Natural killer cell (primary cell): Measurements from ENCODE around the gene ANK3. TPM values are rescaled to one million over a fixed set of nuclear protein-coding genes. Genes with fewer than 3 reads are reported as not detected.

Source experiments
- ATAC-seq, 3 donors: fragments of 150-1000 bp in 2 of 3; fragments of 200-7000 bp in 1 of 3; cut with Tn5 transposase; 1 replicate in 1 of 3; 2 replicates in 2 of 3; pipeline ENCODE4 v1.10.0; 2021; ENCODE audit warnings: mild to moderate bottlenecking in 2 of 3, moderate library complexity in 2 of 3
- DNase-seq, 2 donors: peaks; one replicate each; pipeline versions ENCODE4 v3.0.0 to v3.0.0-alpha.2; 2013 to 2021; ENCODE audit warnings: mixed read lengths in 1 of 2
- H3K27ac ChIP-seq: one replicate; pipeline ENCODE4 v1.5.1; 2013; ENCODE audit warnings: mild to moderate bottlenecking, low read length
- H3K27me3 ChIP-seq: one replicate; pipeline ENCODE4 v1.6.1; 2013; ENCODE audit warnings: low read length; ENCODE audit not compliant: control insufficient read depth, insufficient read depth
- H3K36me3 ChIP-seq: one replicate; pipeline ENCODE4 v1.6.1; 2013; ENCODE audit warnings: low read length; ENCODE audit not compliant: control insufficient read depth, insufficient read depth
- H3K4me1 ChIP-seq: one replicate; pipeline ENCODE4 v1.6.1; 2013; ENCODE audit warnings: low read length; ENCODE audit not compliant: control insufficient read depth, insufficient read depth
- H3K4me3 ChIP-seq: one replicate; pipeline ENCODE4 v1.5.1; 2013; ENCODE audit warnings: low read length
- H3K9me3 ChIP-seq: one replicate; pipeline ENCODE4 v1.6.1; 2013; ENCODE audit warnings: low read length; ENCODE audit not compliant: control insufficient read depth, insufficient read depth
- H3K27ac Mint-ChIP-seq, 2 donors: one replicate each; pipeline ENCODE4 v1.8.0; 2022; ENCODE audit warnings: mild to moderate bottlenecking in 2 of 2, mixed read lengths in 2 of 2, moderate library complexity in 1 of 2
- H3K27me3 Mint-ChIP-seq, 2 donors: one replicate each; pipeline ENCODE4 v1.8.0; 2022; ENCODE audit warnings: low read depth in 2 of 2, mixed read lengths in 2 of 2
- H3K36me3 Mint-ChIP-seq: one replicate; pipeline ENCODE4 v1.8.0; 2022; ENCODE audit warnings: mixed read lengths
- H3K4me1 Mint-ChIP-seq, 2 donors: one replicate each; pipeline ENCODE4 v1.8.0; 2022; ENCODE audit warnings: mixed read lengths in 2 of 2
- H3K4me3 Mint-ChIP-seq: one replicate; pipeline ENCODE4 v1.8.0; 2022; ENCODE audit warnings: mild to moderate bottlenecking, moderate library complexity, mixed read lengths
- H3K9me3 Mint-ChIP-seq, 2 donors: one replicate each; pipeline ENCODE4 v1.8.0; 2022; ENCODE audit warnings: mixed read lengths in 2 of 2
- WGBS: methylation state at CpG from one replicate; pipeline ENCODE4 v1.1.7; 2013; ENCODE audit warnings: missing lambda C conversion rate; ENCODE audit not compliant: insufficient coverage; 5-methylcytosine and 5-hydroxymethylcytosine counted together
- intact Hi-C: fragments of 100-400 bp; cut with micrococcal nuclease; formaldehyde crosslinking; loops from one replicate; pipeline ENCODE4 v1.14.2; 2022
- total RNA-seq, 4 donors: library from RNA; stranded (reverse); fragments of 120-200 nt in 1 of 4; gene quantifications; one replicate each; pipeline versions ENCODE4 v1.2.3 to v1.2.4, GENCODE V29; 2013 to 2022
- TF ChIP-seq, protein P1 (sequence below): fragments of 200-600 bp; IDR thresholded peaks from one replicate; pipeline ENCODE4 v1.8.0; 2022; ENCODE audit warnings: antibody characterized with exemption

The ANK3 gene
- total RNA-seq, 3 donors from 2014 or later (not counting 1 experiment from before 2014, with no cell fraction given): 4.4 to 12.9 (median 11.4) TPM

- H3K9me3 Mint-ChIP-seq: no peaks in the 10 kb centered on the region
- no peak for ATAC-seq
- no peak overlapping the region for H3K27ac Mint-ChIP-seq
Observed at GRCh38 chr10:60050366-60050765, 339.3 kb downstream of the ANK3 start.

DNA sequence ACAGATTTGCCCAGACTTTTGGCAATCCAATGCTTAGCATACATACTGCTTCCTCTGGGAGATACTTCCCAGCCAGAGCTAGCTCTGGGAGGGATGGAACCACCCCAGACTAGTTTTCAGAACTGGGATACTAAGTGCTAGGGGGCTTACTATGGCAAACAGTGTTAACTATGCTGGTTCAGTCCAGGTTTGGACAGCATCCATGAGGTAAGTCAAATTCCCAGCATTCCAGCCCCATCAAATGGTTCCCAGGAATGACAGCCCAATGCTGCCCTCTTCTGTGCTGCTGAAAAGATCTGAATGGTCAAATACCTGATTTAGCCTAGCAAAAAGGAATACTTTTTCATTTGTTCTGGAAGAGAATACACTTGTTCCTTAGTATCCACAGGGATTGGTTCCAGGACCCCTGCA is 341.6 kb downstream of the ANK3 start:
- Histone ChIP-seq H3K27ac (no peak overlapping the region), H3K27me3 (no peaks in the 10 kb centered on the region), H3K4me1 (no peaks in the 10 kb centered on the region), H3K4me3 (no peak overlapping the region), H3K36me3 (no peaks in the 10 kb centered on the region), H3K9me3 (no peaks in the 10 kb centered on the region)
- H3K4me1 Mint-ChIP-seq: no peaks in the 10 kb centered on the region
- intact Hi-C loops: no loop called here
- TF ChIP-seq, protein P1, sequence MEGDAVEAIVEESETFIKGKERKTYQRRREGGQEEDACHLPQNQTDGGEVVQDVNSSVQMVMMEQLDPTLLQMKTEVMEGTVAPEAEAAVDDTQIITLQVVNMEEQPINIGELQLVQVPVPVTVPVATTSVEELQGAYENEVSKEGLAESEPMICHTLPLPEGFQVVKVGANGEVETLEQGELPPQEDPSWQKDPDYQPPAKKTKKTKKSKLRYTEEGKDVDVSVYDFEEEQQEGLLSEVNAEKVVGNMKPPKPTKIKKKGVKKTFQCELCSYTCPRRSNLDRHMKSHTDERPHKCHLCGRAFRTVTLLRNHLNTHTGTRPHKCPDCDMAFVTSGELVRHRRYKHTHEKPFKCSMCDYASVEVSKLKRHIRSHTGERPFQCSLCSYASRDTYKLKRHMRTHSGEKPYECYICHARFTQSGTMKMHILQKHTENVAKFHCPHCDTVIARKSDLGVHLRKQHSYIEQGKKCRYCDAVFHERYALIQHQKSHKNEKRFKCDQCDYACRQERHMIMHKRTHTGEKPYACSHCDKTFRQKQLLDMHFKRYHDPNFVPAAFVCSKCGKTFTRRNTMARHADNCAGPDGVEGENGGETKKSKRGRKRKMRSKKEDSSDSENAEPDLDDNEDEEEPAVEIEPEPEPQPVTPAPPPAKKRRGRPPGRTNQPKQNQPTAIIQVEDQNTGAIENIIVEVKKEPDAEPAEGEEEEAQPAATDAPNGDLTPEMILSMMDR: no peak
- DNase-seq (no peak), ATAC-seq (no peak)
- no peak overlapping the region for H3K27ac Mint-ChIP-seq
- H3K4me3 Mint-ChIP-seq: no peak overlapping the region
- no peaks in the 10 kb centered on the region for H3K27me3 Mint-ChIP-seq
- no peaks in the 10 kb centered on the region for H3K9me3 Mint-ChIP-seq
- H3K36me3 Mint-ChIP-seq: no peaks in the 10 kb centered on the region

More at GRCh38 chr10:60050366-60050765, 339.3 kb downstream of the ANK3 start:
- TF ChIP-seq, protein P1: no peak
- no peak overlapping the region for H3K27ac ChIP-seq
- no peak overlapping the region for H3K4me3 ChIP-seq
- H3K27me3 Mint-ChIP-seq: peaks cover 0 to 4% of the 10 kb centered on the region in 2 donors
- no peaks in the 10 kb centered on the region for H3K36me3 ChIP-seq
- no peaks in the 10 kb centered on the region for H3K9me3 ChIP-seq
- no peak overlapping the region for H3K4me3 Mint-ChIP-seq
- no peaks in the 10 kb centered on the region for H3K36me3 Mint-ChIP-seq
- WGBS: 65% methylated on average over 2 of the region's 3 CpGs
- DNase-seq: no peak
- H3K27me3 ChIP-seq: no peaks in the 10 kb centered on the region
- H3K4me1 Mint-ChIP-seq: no peaks in the 10 kb centered on the region
- intact Hi-C loops: no loop called here
- no peaks in the 10 kb centered on the region for H3K4me1 ChIP-seq

DNA sequence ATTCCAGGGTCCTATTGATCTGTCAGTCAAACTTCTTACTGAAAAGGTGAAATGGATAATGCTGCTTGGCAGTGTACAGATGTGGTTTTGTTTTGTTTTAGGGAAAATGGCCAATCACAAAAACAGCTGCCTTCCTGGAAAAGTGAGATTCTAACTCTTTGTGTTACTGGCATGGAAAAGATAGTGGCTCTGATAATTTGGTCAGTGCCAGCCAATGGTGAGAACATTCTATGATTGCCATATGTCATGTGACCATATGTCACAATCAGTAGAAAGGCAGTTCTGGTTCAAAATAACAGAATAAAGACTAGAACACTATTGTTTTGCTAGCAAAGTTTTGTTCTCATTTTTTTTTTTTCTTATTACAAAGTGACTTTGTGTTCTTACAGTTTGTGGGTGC is 344.1 kb downstream of the ANK3 start:
- DNase-seq (no peak), ATAC-seq (no peak)
- no peaks in the 10 kb centered on the region for H3K4me1 ChIP-seq
- no peaks in the 10 kb centered on the region for H3K27me3 Mint-ChIP-seq
- no peaks in the 10 kb centered on the region for H3K36me3 Mint-ChIP-seq
- intact Hi-C loops: no loop called here
- H3K27ac ChIP-seq: no peak overlapping the region
- no peak overlapping the region for H3K27ac Mint-ChIP-seq
- H3K4me1 Mint-ChIP-seq: no peaks in the 10 kb centered on the region
- H3K4me3 Mint-ChIP-seq: no peak overlapping the region
- no peaks in the 10 kb centered on the region for H3K9me3 ChIP-seq
- H3K9me3 Mint-ChIP-seq: no peaks in the 10 kb centered on the region
- no peaks in the 10 kb centered on the region for H3K27me3 ChIP-seq
- TF ChIP-seq, protein P1: no peak
- H3K36me3 ChIP-seq: no peaks in the 10 kb centered on the region
- no peak overlapping the region for H3K4me3 ChIP-seq

DNA sequence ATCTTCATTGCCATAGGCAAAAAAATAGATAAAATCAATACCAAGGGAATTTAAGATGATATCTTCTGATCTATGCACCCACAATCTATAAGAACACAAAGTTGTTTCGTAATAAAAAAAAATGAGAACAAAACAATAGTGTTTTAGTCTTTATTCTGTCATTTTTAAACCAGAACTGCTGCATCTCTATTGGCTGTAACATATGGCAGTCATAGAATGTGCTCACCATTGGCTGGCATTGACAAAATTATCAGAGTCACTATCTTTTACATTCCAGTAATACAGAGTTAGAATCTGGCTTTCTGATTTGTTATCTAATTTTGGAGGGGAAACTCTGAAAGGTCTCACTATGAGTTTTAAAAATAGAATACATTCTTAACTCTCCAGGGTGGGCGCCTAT is 344.7 kb downstream of the ANK3 start:
- Mint-ChIP-seq H3K4me3 (no peak overlapping the region), H3K27ac (no peak overlapping the region), H3K36me3 (no peaks in the 10 kb centered on the region), H3K27me3 (no peaks in the 10 kb centered on the region), H3K4me1 (no peaks in the 10 kb centered on the region), H3K9me3 (no peaks in the 10 kb centered on the region)
- Histone ChIP-seq H3K9me3 (no peaks in the 10 kb centered on the region), H3K36me3 (no peaks in the 10 kb centered on the region), H3K4me3 (no peak overlapping the region), H3K27me3 (no peaks in the 10 kb centered on the region), H3K27ac (no peak overlapping the region), H3K4me1 (no peaks in the 10 kb centered on the region)
- DNase-seq (no peak), ATAC-seq (no peak)
- intact Hi-C loops: no loop called here
- 100% methylated on average over 1 of the region's 2 CpGs for WGBS
- TF ChIP-seq, protein P1: no peak
